ENCODE data around the gene SULT1E1.

SULT1E1 gene

DNA sequence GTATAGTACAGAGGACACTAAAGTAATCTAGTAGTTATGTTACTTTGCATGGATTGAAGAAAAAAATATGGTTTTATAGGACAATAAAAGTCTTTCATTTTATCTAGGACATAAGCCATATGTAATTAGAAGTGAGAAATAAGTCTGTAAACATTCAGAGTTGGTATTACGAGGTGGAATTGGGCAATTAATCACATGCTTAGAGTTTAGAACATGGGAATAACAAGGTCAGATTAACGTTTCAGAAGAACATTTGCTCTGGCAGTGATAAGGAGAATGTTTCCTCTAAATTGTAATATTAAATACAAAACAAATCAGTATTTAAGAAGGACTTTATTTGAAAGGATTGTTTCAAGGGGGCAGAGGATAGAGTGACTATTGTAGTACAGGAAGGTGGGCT is 15.6 kb upstream of the SULT1E1 start:
- in situ Hi-C loops (cut with HindIII; ENCODE audit: low sequenced_read_pairs) = no loop called here
- TF ChIP-seq, protein P1, sequence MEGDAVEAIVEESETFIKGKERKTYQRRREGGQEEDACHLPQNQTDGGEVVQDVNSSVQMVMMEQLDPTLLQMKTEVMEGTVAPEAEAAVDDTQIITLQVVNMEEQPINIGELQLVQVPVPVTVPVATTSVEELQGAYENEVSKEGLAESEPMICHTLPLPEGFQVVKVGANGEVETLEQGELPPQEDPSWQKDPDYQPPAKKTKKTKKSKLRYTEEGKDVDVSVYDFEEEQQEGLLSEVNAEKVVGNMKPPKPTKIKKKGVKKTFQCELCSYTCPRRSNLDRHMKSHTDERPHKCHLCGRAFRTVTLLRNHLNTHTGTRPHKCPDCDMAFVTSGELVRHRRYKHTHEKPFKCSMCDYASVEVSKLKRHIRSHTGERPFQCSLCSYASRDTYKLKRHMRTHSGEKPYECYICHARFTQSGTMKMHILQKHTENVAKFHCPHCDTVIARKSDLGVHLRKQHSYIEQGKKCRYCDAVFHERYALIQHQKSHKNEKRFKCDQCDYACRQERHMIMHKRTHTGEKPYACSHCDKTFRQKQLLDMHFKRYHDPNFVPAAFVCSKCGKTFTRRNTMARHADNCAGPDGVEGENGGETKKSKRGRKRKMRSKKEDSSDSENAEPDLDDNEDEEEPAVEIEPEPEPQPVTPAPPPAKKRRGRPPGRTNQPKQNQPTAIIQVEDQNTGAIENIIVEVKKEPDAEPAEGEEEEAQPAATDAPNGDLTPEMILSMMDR (IDR thresholded peaks at IDR 0.05; ENCODE audit: low read depth, low read length) = no peak
- DNase-seq (ENCODE audit: low read depth, low spot score) = no peak
- H3K4me3 ChIP-seq (ENCODE audit: low read depth, low read length) = no peak overlapping the region

DNA sequence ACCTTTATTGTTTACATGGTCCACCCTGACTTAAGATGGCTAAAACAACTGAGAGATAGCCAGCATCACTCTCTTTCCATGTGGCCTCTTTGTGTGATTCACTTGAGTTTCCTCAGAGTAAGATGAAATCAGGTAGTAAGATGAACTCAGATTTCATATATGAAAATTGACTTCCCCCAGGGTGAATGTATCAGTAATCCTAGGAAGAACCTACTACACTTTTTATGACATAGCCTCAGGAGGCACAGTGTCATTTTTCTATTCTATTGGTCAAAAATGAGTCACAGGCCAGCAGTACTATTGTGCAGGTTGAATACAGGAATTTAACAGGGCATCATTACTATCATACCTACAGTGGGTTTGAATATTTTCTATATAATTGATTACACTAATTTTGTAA is 14.6 kb upstream of the SULT1E1 start:
- TF ChIP-seq, protein P1 (IDR thresholded peaks at IDR 0.05; ENCODE audit: low read depth, low read length) = no peak
- no peak overlapping the region for H3K4me3 ChIP-seq (ENCODE audit: low read depth, low read length)
- in situ Hi-C loops (cut with HindIII; ENCODE audit: low sequenced_read_pairs) = no loop called here
- no peak for DNase-seq (ENCODE audit: low read depth, low spot score)

DNA sequence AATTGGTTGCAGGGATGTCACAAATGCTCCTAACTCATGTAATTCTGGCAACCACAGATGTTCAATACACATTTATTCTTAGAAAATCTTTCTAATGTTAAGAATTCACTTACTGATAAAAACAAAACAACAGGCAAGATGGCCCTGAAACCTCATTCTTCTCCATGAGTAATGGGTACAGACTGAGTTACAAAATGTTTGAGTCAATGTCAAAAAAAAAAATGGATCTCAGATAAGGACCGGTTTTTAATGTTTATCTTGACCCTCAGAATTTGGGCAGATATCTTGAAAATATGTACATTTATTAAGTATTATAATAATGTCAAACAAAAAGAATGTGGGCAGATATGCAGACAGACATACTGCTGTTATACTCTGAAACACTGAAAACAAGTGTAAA is 1.8 kb upstream of the SULT1E1 start:
- TF ChIP-seq, protein P1 (IDR thresholded peaks at IDR 0.05; ENCODE audit: low read depth, low read length) = no peak
- H3K4me3 ChIP-seq (ENCODE audit: low read depth, low read length) = no peak overlapping the region
- in situ Hi-C loops (cut with HindIII; ENCODE audit: low sequenced_read_pairs) = no loop called here
- DNase-seq (ENCODE audit: low read depth, low spot score) = no peak

DNA sequence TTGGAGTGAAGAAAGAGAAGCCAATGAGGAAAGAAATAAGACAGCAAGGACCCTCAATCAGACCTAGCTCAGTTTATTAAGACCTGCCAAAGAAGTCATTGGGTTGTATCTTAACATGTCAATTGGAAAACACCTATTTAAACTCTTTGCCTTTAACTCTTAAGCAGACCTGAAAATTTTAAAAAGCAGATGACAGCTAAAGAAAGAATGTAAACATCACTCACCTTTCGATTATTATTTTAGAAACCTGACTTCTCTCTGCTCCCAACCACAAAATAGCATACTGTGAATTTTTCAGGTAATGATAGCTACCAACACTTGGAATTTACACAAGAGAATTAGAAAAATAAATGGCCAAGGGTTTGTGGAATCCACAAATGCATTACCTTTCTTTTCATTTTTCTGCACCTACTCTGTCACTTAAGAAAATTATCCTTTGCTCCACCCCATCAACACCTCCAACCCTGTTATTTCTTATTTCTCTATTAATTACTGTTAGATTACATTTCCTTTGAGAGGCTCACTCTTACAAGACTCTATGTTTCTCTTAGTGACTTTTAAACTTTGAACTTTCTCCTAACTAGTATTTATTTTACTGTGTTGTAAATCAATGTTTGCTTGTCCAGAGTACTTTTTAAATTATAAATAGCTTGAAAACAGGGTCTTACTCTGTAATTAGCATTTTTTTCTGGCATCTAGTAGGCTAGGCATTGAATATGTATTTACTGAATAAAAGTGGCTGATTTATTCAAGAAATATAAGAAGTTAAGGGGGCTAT is 765 bp upstream of the SULT1E1 start:
- no peak for DNase-seq (ENCODE audit: low read depth, low spot score)
- TF ChIP-seq, protein P1 (IDR thresholded peaks at IDR 0.05; ENCODE audit: low read depth, low read length) = no peak
- no peak overlapping the region for H3K4me3 ChIP-seq (ENCODE audit: low read depth, low read length)
- in situ Hi-C loops (cut with HindIII; ENCODE audit: low sequenced_read_pairs) = no loop called here

DNA sequence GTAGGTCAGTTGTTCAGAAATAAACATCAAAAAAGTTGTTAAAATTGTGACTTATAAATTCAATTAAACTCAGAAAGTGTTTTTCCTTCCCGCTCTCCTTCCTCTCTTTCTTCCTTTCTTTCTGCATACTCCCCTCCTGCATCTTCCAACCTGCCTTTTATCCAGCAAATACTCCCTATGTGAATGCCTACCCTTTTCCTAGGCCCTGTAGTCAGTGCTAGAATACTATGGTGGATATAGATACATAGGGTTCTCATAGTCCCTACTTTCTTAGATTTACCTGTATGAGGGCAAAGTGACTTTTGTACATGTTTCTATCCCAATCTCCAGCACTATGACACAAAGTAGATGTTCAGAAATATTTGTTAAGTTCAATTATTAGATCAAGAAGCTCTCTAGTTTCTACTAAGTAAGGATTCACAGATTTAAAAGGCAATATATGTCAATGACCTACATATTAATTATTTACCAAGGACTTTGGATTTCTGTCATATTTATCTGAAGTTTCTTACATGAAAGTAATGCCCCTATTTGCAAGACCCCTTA is 732 bp downstream of the SULT1E1 start:
- DNase-seq (ENCODE audit: low read depth, low spot score) = no peak
- in situ Hi-C loops (cut with HindIII; ENCODE audit: low sequenced_read_pairs) = no loop called here
- TF ChIP-seq, protein P1 (IDR thresholded peaks at IDR 0.05; ENCODE audit: low read depth, low read length) = no peak
- H3K4me3 ChIP-seq (ENCODE audit: low read depth, low read length) = no peak overlapping the region

DNA sequence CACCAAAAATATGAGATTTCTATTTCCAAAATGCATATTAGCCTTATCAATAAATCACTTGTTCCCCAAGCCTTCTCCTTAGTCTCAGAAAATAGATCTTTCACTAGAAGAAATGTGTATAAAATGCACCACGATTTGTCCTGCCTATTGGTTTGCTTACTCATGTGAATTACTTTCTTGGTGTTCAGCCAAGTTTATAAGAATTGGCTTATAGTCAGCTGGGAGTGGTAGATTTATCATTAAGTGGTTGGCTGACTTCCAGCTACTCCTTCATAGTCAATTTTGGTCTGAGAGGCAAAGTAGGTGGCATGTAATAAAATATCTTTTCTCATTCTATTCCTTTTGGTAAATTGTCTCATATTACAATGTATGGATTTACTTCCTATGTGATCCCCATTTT is 1.3 kb downstream of the SULT1E1 start:
- in situ Hi-C loops (cut with HindIII; ENCODE audit: low sequenced_read_pairs) = no loop called here
- peak; percentile 22 for DNase-seq (ENCODE audit: low read depth, low spot score)
- no peak overlapping the region for H3K4me3 ChIP-seq (ENCODE audit: low read depth, low read length)
- TF ChIP-seq, protein P1 (IDR thresholded peaks at IDR 0.05; ENCODE audit: low read depth, low read length) = no peak

Measured in astrocyte of the spinal cord (primary cell).